KMS-11 (cell line): Measurements from ENCODE around the gene POLA1.

Source experiments
- H2AFZ ChIP-seq: fragments of 200-600 bp; sonication (generic); 2 replicates; pipeline ENCODE4 v1.6.1; 2016; ENCODE audit warnings: antibody characterized with exemption, mixed run types, low read depth
- H3K27ac ChIP-seq: fragments of 200-600 bp; sonication (generic); 2 replicates; pipeline ENCODE4 v1.6.1; 2016; ENCODE audit warnings: mild to moderate bottlenecking, mixed run types
- H3K27me3 ChIP-seq: fragments of 200-600 bp; sonication (generic); 2 replicates; pipeline ENCODE4 v1.6.1; 2017; ENCODE audit warnings: mild to moderate bottlenecking, low read depth, mixed run types, moderate library complexity; ENCODE audit not compliant: insufficient read depth
- H3K36me3 ChIP-seq: fragments of 200-600 bp; sonication (generic); 2 replicates; pipeline ENCODE4 v1.6.1; 2017; ENCODE audit warnings: mild to moderate bottlenecking, mixed run types; ENCODE audit not compliant: insufficient read depth
- H3K4me1 ChIP-seq: fragments of 200-600 bp; sonication (generic); 2 replicates; pipeline ENCODE4 v1.6.1; 2016; ENCODE audit warnings: mild to moderate bottlenecking, low read depth, mixed run types; ENCODE audit not compliant: poor library complexity, severe bottlenecking
- H3K4me2 ChIP-seq: fragments of 200-600 bp; sonication (generic); 2 replicates; pipeline ENCODE4 v1.7.0; 2016; ENCODE audit warnings: mild to moderate bottlenecking, mixed run types
- H3K4me3 ChIP-seq: fragments of 200-600 bp; sonication (generic); IDR thresholded peaks from 2 replicates; pipeline ENCODE4 v1.6.1; 2017; ENCODE audit warnings: low read depth, low read length, mixed read lengths; ENCODE audit not compliant: insufficient read depth
- H3K79me2 ChIP-seq: fragments of 200-600 bp; sonication (generic); 2 replicates; pipeline ENCODE4 v1.6.1; 2016; ENCODE audit warnings: low read depth, mixed run types; ENCODE audit not compliant: insufficient read depth
- H3K9ac ChIP-seq: fragments of 200-600 bp; sonication (generic); 2 replicates; pipeline ENCODE4 v1.6.1; 2016; ENCODE audit warnings: mild to moderate bottlenecking, mixed run types
- H4K20me1 ChIP-seq: fragments of 200-600 bp; sonication (generic); 2 replicates; pipeline ENCODE4 v1.6.1; 2016; ENCODE audit warnings: mild to moderate bottlenecking, mixed run types; ENCODE audit not compliant: insufficient read depth
- TF ChIP-seq, protein P1 (sequence below): fragments of 200-600 bp; sonication (generic); conservative IDR thresholded peaks from 2 replicates; pipeline ENCODE4 v1.6.1; 2017; ENCODE audit warnings: low read depth, mild to moderate bottlenecking, antibody characterized with exemption, low read length, moderate library complexity, mixed read lengths

POLA1 gene

GRCh38 chrX:24927372-24927771 is 233.7 kb downstream of the POLA1 start:
- no peak overlapping the region for H3K4me2 ChIP-seq
- no peaks in the 10 kb centered on the region for H4K20me1 ChIP-seq
- H2AFZ ChIP-seq: no peak overlapping the region
- H3K27me3 ChIP-seq: no peaks in the 10 kb centered on the region
- H3K9ac ChIP-seq: no peak overlapping the region
- no peak overlapping the region for H3K27ac ChIP-seq
- H3K4me1 ChIP-seq: peaks cover 9% of the 10 kb centered on the region
- no peaks in the 10 kb centered on the region for H3K79me2 ChIP-seq
- H3K36me3 ChIP-seq: no peaks in the 10 kb centered on the region
- TF ChIP-seq, protein P1, sequence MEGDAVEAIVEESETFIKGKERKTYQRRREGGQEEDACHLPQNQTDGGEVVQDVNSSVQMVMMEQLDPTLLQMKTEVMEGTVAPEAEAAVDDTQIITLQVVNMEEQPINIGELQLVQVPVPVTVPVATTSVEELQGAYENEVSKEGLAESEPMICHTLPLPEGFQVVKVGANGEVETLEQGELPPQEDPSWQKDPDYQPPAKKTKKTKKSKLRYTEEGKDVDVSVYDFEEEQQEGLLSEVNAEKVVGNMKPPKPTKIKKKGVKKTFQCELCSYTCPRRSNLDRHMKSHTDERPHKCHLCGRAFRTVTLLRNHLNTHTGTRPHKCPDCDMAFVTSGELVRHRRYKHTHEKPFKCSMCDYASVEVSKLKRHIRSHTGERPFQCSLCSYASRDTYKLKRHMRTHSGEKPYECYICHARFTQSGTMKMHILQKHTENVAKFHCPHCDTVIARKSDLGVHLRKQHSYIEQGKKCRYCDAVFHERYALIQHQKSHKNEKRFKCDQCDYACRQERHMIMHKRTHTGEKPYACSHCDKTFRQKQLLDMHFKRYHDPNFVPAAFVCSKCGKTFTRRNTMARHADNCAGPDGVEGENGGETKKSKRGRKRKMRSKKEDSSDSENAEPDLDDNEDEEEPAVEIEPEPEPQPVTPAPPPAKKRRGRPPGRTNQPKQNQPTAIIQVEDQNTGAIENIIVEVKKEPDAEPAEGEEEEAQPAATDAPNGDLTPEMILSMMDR: no peak
- no peak overlapping the region for H3K4me3 ChIP-seq

DNA sequence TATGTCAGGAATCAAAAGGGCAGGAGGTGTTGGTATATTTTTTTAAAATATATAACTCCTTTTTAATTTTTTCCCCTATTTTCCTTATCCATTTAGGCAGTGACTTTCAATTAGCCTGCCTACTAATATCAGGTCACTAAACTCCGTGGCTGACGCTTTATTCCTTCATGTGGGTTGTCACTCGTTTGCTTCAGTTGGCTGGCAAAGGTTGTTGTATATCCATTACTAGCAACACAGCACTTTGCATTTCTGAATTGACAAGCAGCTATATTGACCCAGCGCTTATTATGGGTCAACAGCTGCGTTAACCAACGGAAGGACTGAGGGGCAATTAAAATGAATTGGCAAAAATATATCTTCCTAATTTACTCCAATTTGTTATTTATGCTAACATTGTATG is 234.4 kb downstream of the POLA1 start:
- Histone ChIP-seq H3K79me2 (no peaks in the 10 kb centered on the region), H2AFZ (no peak overlapping the region), H4K20me1 (no peaks in the 10 kb centered on the region), H3K27me3 (no peaks in the 10 kb centered on the region), H3K27ac (no peak overlapping the region), H3K9ac (no peak overlapping the region), H3K4me3 (no peak overlapping the region), H3K36me3 (no peaks in the 10 kb centered on the region), H3K4me2 (no peak overlapping the region), H3K4me1 (peaks cover 9% of the 10 kb centered on the region)
- TF ChIP-seq, protein P1: no peak

DNA sequence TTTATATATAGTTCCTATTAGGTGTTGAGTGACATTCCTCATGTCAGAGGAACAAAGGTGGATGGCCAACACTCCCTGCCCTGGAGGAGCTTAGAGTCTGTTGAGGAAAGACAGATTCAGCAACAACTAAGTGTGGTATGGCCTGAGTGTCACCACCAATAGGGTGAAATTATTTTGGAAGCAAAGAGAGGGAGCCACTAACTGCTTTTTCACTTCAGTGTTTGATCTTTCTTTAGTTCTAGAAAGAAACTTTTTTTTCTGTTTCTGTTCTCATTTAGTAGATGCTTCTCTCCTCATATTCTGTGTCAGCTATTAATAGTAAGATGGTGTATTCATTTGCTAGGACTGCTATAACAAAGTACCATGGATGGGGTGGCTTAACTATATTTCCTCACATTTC is 240.6 kb downstream of the POLA1 start:
- no peak overlapping the region for H2AFZ ChIP-seq
- H3K36me3 ChIP-seq: no peaks in the 10 kb centered on the region
- no peaks in the 10 kb centered on the region for H3K79me2 ChIP-seq
- H3K4me1 ChIP-seq: no peaks in the 10 kb centered on the region
- H4K20me1 ChIP-seq: no peaks in the 10 kb centered on the region
- TF ChIP-seq, protein P1: no peak
- no peak overlapping the region for H3K4me3 ChIP-seq
- H3K9ac ChIP-seq: no peak overlapping the region
- H3K4me2 ChIP-seq: no peak overlapping the region
- no peak overlapping the region for H3K27ac ChIP-seq
- no peaks in the 10 kb centered on the region for H3K27me3 ChIP-seq

DNA sequence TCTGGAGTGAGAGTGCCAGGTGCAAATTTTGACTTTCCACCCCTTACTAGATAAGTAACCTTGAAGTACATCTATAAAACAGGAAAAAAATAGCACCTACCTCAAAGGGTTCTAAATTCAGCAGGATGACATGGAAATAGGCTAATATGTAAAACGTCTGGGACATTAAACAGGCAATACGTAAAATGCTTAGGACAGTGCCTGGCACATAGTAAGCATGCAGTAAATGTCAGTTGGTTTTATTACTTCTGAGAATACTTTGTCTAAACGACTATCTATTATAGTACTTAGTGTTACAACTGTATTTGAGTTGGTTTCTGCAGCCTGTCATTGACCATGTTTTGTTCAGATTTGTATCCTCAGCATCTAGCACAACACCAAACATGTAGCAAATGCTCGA is 251.3 kb downstream of the POLA1 start:
- no peaks in the 10 kb centered on the region for H3K36me3 ChIP-seq
- no peaks in the 10 kb centered on the region for H4K20me1 ChIP-seq
- H3K4me3 ChIP-seq: no peak overlapping the region
- no peaks in the 10 kb centered on the region for H3K27me3 ChIP-seq
- H3K4me2 ChIP-seq: no peak overlapping the region
- no peaks in the 10 kb centered on the region for H3K79me2 ChIP-seq
- H3K4me1 ChIP-seq: no peaks in the 10 kb centered on the region
- H3K9ac ChIP-seq: no peak overlapping the region
- TF ChIP-seq, protein P1: no peak
- H2AFZ ChIP-seq: no peak overlapping the region
- no peak overlapping the region for H3K27ac ChIP-seq

- Histone ChIP-seq H3K4me1 (peaks cover 2% of the 10 kb centered on the region), H3K9ac (no peak overlapping the region), H3K4me3 (no peak overlapping the region), H2AFZ (no peak overlapping the region), H3K36me3 (no peaks in the 10 kb centered on the region), H3K27me3 (no peaks in the 10 kb centered on the region), H3K79me2 (no peaks in the 10 kb centered on the region), H4K20me1 (no peaks in the 10 kb centered on the region), H3K4me2 (no peak overlapping the region), H3K27ac (no peak overlapping the region)
- TF ChIP-seq, protein P1: no peak
Measured at GRCh38 chrX:24946369-24946768, 252.7 kb downstream of the POLA1 start.
